Right cardiac atrium (tissue), 5 donors: ENCODE measurements around the gene HPS4. TPM values are rescaled to one million over a fixed set of nuclear protein-coding genes. Genes with fewer than 3 reads are reported as not detected.
"Not testable (repeated sequence)": the region's sequence is repeated elsewhere in the genome, so short reads cannot be mapped to it uniquely, and the experiment has no call there.

Source experiments
- ATAC-seq, 2 donors: fragments of 200-7000 bp; cut with Tn5 transposase; one replicate each; pipeline versions ENCODE4 v1.8.0 to v1.9.1; 2020; ENCODE audit warnings: moderate library complexity in 2 of 2, mild to moderate bottlenecking in 1 of 2
- DNase-seq, 3 donors: peaks; one replicate each; pipeline ENCODE4 v3.0.0-alpha.2; 2020
- H3K27ac ChIP-seq: one replicate; pipeline ENCODE4 v1.5.1; 2013; ENCODE audit warnings: mild to moderate bottlenecking, low read length, control low read depth, moderate library complexity
- H3K27me3 ChIP-seq: one replicate; pipeline ENCODE4 v1.6.1; 2013; ENCODE audit not compliant: control insufficient read depth, insufficient read depth
- H3K4me1 ChIP-seq: one replicate; pipeline ENCODE4 v1.6.1; 2013; ENCODE audit warnings: low read length; ENCODE audit not compliant: control insufficient read depth, insufficient read depth
- H3K4me3 ChIP-seq: one replicate; pipeline ENCODE4 v1.5.1; 2013; ENCODE audit warnings: low read length, control low read depth
- H3K9me3 ChIP-seq: one replicate; pipeline ENCODE4 v1.6.1; 2013; ENCODE audit warnings: low read length; ENCODE audit not compliant: control insufficient read depth
- WGBS: extraction: QIAGEN DNeasy Blood & Tissue Kit; methylation state at CpG from one replicate; pipeline ENCODE4 v1.1.7; 2013; 5-methylcytosine and 5-hydroxymethylcytosine counted together
- intact Hi-C, 4 donors: fragments of 100-400 bp; cut with DNase I; formaldehyde crosslinking; loops; one replicate each; pipeline versions ENCODE4 v1.11.0 to v1.14.0; 2022 to 2023
- long read RNA-seq, 4 donors: library from polyadenylated mRNA; unstranded; transcript quantifications; one replicate each; pipeline ENCODE4 v2.0.0, GENCODE V29; 2020 to 2021
- polyA plus RNA-seq: library from polyadenylated mRNA; stranded (reverse); fragments of 200-250 nt; gene quantifications from one replicate; pipeline ENCODE4 v1.2.3, GENCODE V29; 2013
- total RNA-seq, 4 donors: library from RNA; stranded (reverse); fragmentation: NEBNext Ultra II Directional; extraction: Animal tissue kit (Norgen Biotek cat#: 25700); gene quantifications; one replicate each; pipeline ENCODE4 v1.2.1, GENCODE V29; 2021
- donor health status: healthy with polysubstance abuse.
- donor health status: DM: no; HTN: yes; CAD: no.
- donor health status: DM: no; HTN: no; CAD: no.
- donor health status: DM: no; HTN: yes; CAD: no; lungs with severe emphysema.
- donor health status: DM: yes; HTN: yes; CAD: no.

The HPS4 gene
- total RNA-seq: 10 to 100 TPM; 11.4 to 14.0 (median 12.3) TPM
- 7.4 TPM for polyA plus RNA-seq
- long read RNA-seq, donor 1, full-length matches to known transcripts: 5 of 20 reads
- long read RNA-seq, donor 1, partial matches to known transcripts: 10 of 20 reads
- long read RNA-seq, donor 1, other reads (novel, unspliced or antisense): 5 of 20 reads
- long read RNA-seq, donor 2, partial matches to known transcripts: 3 of 8 reads
- long read RNA-seq, donor 2, other reads (novel, unspliced or antisense): 3 of 8 reads
- long read RNA-seq, donor 3, full-length matches to known transcripts: 7 of 41 reads
- long read RNA-seq, donor 3, partial matches to known transcripts: 16 of 41 reads
- long read RNA-seq, donor 3, other reads (novel, unspliced or antisense): 18 of 41 reads
- long read RNA-seq, donor 4, full-length matches to known transcripts: 5 of 16 reads
- long read RNA-seq, donor 4, partial matches to known transcripts: 6 of 16 reads
- long read RNA-seq, donor 4, other reads (novel, unspliced or antisense): 5 of 16 reads

GRCh38 chr22:26483439-26484359 lies at the start of gene HPS4, which contains the start of gene SRRD:
Gene HPS4, minus strand, starts transcription at chr22:26483783. Its CDS starts 2,021 bp downstream, at chr22:26481762.
Gene SRRD, plus strand, starts transcription at chr22:26483877. Its CDS starts 14 bp downstream, at chr22:26483891.
- intact Hi-C loops: no loop called here
- 1% methylated on average over 85 of the region's 85 CpGs for whole genome bisulfite sequencing
- Histone ChIP-seq H3K27me3 (no peaks in the 10 kb centered on the region), H3K4me1 (peaks cover 4% of the 10 kb centered on the region), H3K27ac (peak within 1 kb of the TSS; percentile 85), H3K9me3 (no peaks in the 10 kb centered on the region), H3K4me3 (peak within 1 kb of the TSS; percentile 79)
- peak; percentile 87 to 97 (median 96) for DNase-seq
- peak; percentile 94 to 95 for ATAC-seq

DNA sequence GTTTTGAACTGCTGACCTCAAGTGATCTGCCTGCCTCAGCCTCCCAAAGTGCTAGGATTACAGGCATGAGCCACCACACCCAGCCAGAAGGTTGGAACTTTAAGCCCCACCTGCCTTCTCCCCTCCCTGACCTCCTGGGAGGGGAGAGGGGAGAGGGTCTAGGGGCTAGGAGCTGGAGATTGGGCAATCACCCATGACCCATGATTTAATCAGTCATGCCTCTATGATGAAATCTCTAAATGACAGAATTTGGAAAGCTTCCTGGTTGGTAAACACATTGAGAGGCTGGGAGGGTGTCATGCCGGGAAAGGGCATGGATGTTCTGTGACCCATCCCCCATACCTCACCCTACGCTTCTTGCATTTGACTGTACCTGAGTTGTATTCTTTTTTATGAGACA lies 45.8 kb upstream of the HPS4 start:
- ATAC-seq (peak in 1 of 2 donors; percentile 33), DNase-seq (no peak)
- 77% methylated on average over 2 of the region's 2 CpGs for WGBS
- Histone ChIP-seq H3K4me1 (peaks cover 3% of the 10 kb centered on the region), H3K27me3 (no peaks in the 10 kb centered on the region), H3K27ac (no peak overlapping the region), H3K9me3 (no peaks in the 10 kb centered on the region), H3K4me3 (no peak overlapping the region)
- intact Hi-C loops: loop anchor here in 1 of 4 donors (10.0 kb wide), 1 partner anchor 55 kb away; no protein-coding TSS in a partner anchor

DNA sequence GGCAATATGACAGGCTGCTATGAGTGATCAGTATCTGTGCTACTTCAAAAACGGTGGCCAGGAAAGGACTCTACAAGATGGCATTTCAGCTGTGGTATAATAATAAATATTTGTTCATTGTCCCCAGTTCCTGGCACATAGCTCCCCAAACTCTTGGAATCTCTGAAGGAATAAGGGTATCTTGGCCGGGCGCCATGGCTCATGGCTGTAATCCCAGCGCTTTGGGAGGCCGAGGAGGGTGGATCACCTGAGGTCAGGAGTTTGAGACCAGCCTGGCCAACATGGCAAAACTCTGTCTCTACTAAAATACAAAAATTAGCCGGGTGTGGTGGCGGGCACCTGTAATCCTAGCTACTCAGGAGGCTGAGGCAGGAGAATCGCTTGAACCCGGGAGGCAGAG lies 44.9 kb upstream of the HPS4 start:
- intact Hi-C loops: loop anchor here in 1 of 4 donors (10.0 kb wide), 1 partner anchor 56 kb away; no protein-coding TSS in a partner anchor
- not testable (repeated sequence) for H3K9me3 ChIP-seq, H3K4me3 ChIP-seq, ATAC-seq, H3K27me3 ChIP-seq, H3K27ac ChIP-seq, H3K4me1 ChIP-seq
- WGBS: 88% methylated on average over 9 of the region's 9 CpGs
- peak in 1 of 3 donors; percentile 59 for DNase-seq

GRCh38 chr22:26527574-26528465 lies 44.2 kb upstream of the HPS4 start:
- peaks cover 3% of the 10 kb centered on the region for H3K4me1 ChIP-seq
- no peaks in the 10 kb centered on the region for H3K9me3 ChIP-seq
- ATAC-seq (peak; percentile 73 to 86), DNase-seq (peak in 1 of 3 donors; percentile 53)
- intact Hi-C loops: loop anchor here in 1 of 4 donors (10.0 kb wide), 1 partner anchor 57 kb away; no protein-coding TSS in a partner anchor
- H3K27ac ChIP-seq: peak overlapping the region; percentile 96
- H3K4me3 ChIP-seq: no peak overlapping the region
- no peaks in the 10 kb centered on the region for H3K27me3 ChIP-seq
- 73% methylated on average over 15 of the region's 15 CpGs for WGBS

DNA sequence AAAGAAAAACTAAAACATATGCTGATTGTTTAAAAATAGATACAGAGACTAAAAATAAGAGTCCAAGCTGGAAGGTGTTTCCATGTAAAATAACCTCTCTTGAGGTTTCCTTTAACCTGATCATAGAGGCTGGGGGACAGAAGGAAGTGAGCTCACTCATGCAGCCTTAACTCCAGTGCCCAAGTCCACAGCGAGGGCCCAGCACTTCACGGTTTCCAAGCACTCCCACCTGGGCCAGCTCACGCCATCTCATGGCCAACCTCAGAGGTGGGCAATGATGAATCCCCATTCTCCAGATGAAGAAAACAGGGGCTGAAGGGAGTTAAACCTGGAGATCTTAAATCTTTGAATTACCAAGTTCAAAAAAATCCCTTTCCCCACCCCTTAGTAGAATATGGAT lies 43.6 kb upstream of the HPS4 start:
- DNase-seq: no peak
- WGBS: 66% methylated on average over 3 of the region's 3 CpGs
- Histone ChIP-seq H3K4me1 (peaks cover 3% of the 10 kb centered on the region), H3K4me3 (no peak overlapping the region), H3K9me3 (no peaks in the 10 kb centered on the region), H3K27me3 (no peaks in the 10 kb centered on the region), H3K27ac (peak overlapping the region; percentile 96)
- ATAC-seq: no peak
- intact Hi-C loops: loop anchor here in 1 of 4 donors (10.0 kb wide), 1 partner anchor 58 kb away; no protein-coding TSS in a partner anchor

DNA sequence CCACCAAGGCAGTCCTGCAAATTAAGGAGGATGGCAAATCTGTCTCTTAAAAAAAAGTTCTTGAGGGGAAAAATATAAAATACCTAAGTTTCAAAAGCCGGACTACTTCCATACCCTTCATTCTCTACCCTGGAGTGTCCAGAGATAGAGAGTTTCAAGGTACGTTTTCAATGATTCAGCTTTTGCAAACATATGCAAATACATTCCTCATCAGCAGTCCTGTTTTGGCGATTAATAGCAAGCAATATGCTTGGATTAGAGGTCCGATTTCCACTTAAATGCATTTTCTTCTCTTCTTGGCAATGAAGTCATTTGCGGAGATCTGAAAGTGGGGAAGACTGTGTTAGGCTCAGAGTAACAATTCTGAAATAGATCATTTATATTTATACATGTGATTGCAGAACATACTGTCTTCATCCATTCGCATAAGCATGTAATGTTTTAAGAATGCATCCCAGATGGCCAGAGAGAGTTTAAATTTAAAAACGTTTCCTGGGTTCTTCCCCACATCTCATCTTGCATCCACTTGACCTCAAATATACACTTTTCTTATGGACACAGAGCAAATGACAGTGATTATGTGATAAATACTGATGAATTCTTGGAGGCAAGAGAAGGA lies 42.5 kb upstream of the HPS4 start:
- intact Hi-C loops: loop anchor here in 1 of 4 donors (10.0 kb wide), 1 partner anchor 59 kb away; no protein-coding TSS in a partner anchor
- Histone ChIP-seq H3K4me1 (peaks cover 3% of the 10 kb centered on the region), H3K27ac (peak overlapping the region; percentile 21), H3K9me3 (no peaks in the 10 kb centered on the region), H3K27me3 (no peaks in the 10 kb centered on the region), H3K4me3 (no peak overlapping the region)
- WGBS: 83% methylated on average over 7 of the region's 7 CpGs
- ATAC-seq (no peak), DNase-seq (no peak)

- Histone ChIP-seq H3K9me3 (no peaks in the 10 kb centered on the region), H3K27me3 (no peaks in the 10 kb centered on the region), H3K4me3 (no peak overlapping the region), H3K27ac (peak overlapping the region; percentile 67), H3K4me1 (peaks cover 3% of the 10 kb centered on the region)
- intact Hi-C loops: loop anchor here in 1 of 4 donors (10.0 kb wide), 1 partner anchor 60 kb away; no protein-coding TSS in a partner anchor
- WGBS: 70% methylated on average over 4 of the region's 4 CpGs
- ATAC-seq (no peak), DNase-seq (no peak)
Observed at GRCh38 chr22:26524870-26525269, 41.3 kb upstream of the HPS4 start.

- Histone ChIP-seq H3K27me3 (no peaks in the 10 kb centered on the region), H3K27ac (no peak overlapping the region), H3K4me3 (no peak overlapping the region), H3K4me1 (peaks cover 3% of the 10 kb centered on the region), H3K9me3 (no peaks in the 10 kb centered on the region)
- WGBS: 90% methylated on average over 4 of the region's 4 CpGs
- ATAC-seq (no peak), DNase-seq (no peak)
- intact Hi-C loops: loop anchor here in 1 of 4 donors (10.0 kb wide), 1 partner anchor 62 kb away; no protein-coding TSS in a partner anchor
Observed at GRCh38 chr22:26522592-26522991, 39.0 kb upstream of the HPS4 start.

DNA sequence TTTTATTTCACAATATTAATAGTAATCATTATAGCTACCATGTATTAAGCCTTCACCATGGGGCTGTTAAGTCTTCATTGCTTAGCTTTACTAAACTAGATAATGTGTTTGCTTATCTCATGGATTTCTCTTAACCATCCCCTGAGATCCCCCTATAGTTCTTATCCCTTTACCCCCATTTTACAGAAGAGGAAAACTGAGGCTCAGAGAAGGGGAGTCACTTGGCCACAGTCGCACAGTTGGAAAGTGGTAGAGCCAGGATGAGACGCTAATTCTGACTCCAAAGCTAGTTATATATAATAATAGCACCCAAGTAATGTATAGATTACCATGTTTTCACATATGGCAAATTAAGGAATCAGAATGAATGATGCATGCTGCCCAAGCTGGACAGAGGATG lies 38.4 kb upstream of the HPS4 start:
- no peaks in the 10 kb centered on the region for H3K27me3 ChIP-seq
- H3K9me3 ChIP-seq: no peaks in the 10 kb centered on the region
- H3K4me1 ChIP-seq: peaks cover 3% of the 10 kb centered on the region
- 96% methylated on average over 2 of the region's 2 CpGs for WGBS
- no peak overlapping the region for H3K27ac ChIP-seq
- DNase-seq (no peak), ATAC-seq (no peak)
- H3K4me3 ChIP-seq: no peak overlapping the region
- intact Hi-C loops: loop anchor here in 1 of 4 donors (10.0 kb wide), 1 partner anchor 63 kb away; no protein-coding TSS in a partner anchor
